GM21786 (cell line): ENCODE results near the gene UMPS.
A peak's percentile ranks its signal among the peaks of the same experiment; 100 is the strongest.
"Not testable (repeated sequence)": the region's sequence is repeated elsewhere in the genome, so short reads cannot be mapped to it uniquely, and the experiment has no call there.

Experiments used
- ATAC-seq: cut with Tn5 transposase; IDR thresholded peaks from one replicate; pipeline ENCODE4 v1.9.1; 2021; ENCODE audit not compliant: unreplicated experiment

The UMPS gene

GRCh38 chr3:124777762-124778470 lies 47.7 kb downstream of the UMPS start:
- ATAC-seq = no peak

- ATAC-seq = no peak
Measured at GRCh38 chr3:124779116-124779515, 48.9 kb downstream of the UMPS start.

- no peak for ATAC-seq
Measured at GRCh38 chr3:124779751-124780191, 49.5 kb downstream of the UMPS start.

GRCh38 chr3:124780356-124780755 lies 50.1 kb downstream of the UMPS start:
- no peak for ATAC-seq

- no peak for ATAC-seq
Measured at GRCh38 chr3:124780761-124781475, 50.7 kb downstream of the UMPS start.

GRCh38 chr3:124781476-124782376 lies 51.5 kb downstream of the UMPS start:
- ATAC-seq = no peak

- ATAC-seq = not testable (repeated sequence)
Measured at GRCh38 chr3:124782377-124782712, 52.1 kb downstream of the UMPS start.

- ATAC-seq = no peak
Measured at GRCh38 chr3:124783696-124784095, 53.4 kb downstream of the UMPS start.

- ATAC-seq = peak; percentile 60
Measured at GRCh38 chr3:124784686-124785382, 54.6 kb downstream of the UMPS start.

- ATAC-seq = no peak
Measured at GRCh38 chr3:124785973-124786372, 55.7 kb downstream of the UMPS start.

- no peak for ATAC-seq
Measured at GRCh38 chr3:124786511-124787241, 56.4 kb downstream of the UMPS start.

- ATAC-seq = no peak
Measured at GRCh38 chr3:124787476-124788195, 57.4 kb downstream of the UMPS start.

- ATAC-seq = no peak
Measured at GRCh38 chr3:124788254-124788745, 58.0 kb downstream of the UMPS start.

GRCh38 chr3:124789103-124789502 lies 58.9 kb downstream of the UMPS start:
- not testable (repeated sequence) for ATAC-seq

- ATAC-seq = no peak
Measured at GRCh38 chr3:124791142-124791541, 60.9 kb downstream of the UMPS start.

GRCh38 chr3:124791639-124792151 lies 61.4 kb downstream of the UMPS start:
- ATAC-seq = no peak

GRCh38 chr3:124792341-124793040 lies 62.2 kb downstream of the UMPS start:
- no peak for ATAC-seq

GRCh38 chr3:124793054-124793739 lies 62.9 kb downstream of the UMPS start:
- ATAC-seq = no peak
